GM19351 (cell line): ENCODE results near the gene MSI2.
"Not testable (repeated sequence)": the region's sequence is repeated elsewhere in the genome, so short reads cannot be mapped to it uniquely, and the experiment has no call there.

Source experiments
- ATAC-seq: cut with Tn5 transposase; IDR thresholded peaks from one replicate; pipeline ENCODE4 v1.9.1; 2021; ENCODE audit warnings: mild to moderate bottlenecking, moderate library complexity; ENCODE audit not compliant: unreplicated experiment

The MSI2 gene

GRCh38 chr17:57490111-57490845 lies 234.0 kb downstream of the MSI2 start:
- ATAC-seq = no peak

- no peak for ATAC-seq
These were observed 234.6 kb downstream of the MSI2 start for GRCh38 chr17:57490890-57491289.

DNA sequence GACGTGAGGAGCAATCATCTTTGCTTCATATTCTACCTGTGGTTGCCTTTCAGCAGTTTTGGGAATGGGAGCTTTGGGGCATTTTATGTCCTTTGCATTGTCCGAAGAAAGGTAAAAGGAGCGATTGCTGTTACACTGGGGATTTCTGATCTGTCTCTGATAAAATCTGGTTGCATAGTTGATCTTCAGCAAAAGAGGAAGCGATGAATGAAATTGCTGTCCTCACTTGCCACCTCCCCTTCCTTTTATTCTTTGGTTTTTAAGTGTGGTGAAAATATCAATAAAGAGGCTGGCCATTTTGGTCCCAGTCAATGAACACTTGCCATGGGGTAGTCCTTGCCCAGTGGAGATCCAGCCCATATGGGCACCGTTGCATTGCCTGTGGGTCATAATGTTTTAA lies 236.8 kb downstream of the MSI2 start:
- no peak for ATAC-seq

GRCh38 chr17:57493625-57494024 lies 237.3 kb downstream of the MSI2 start:
- no peak for ATAC-seq

DNA sequence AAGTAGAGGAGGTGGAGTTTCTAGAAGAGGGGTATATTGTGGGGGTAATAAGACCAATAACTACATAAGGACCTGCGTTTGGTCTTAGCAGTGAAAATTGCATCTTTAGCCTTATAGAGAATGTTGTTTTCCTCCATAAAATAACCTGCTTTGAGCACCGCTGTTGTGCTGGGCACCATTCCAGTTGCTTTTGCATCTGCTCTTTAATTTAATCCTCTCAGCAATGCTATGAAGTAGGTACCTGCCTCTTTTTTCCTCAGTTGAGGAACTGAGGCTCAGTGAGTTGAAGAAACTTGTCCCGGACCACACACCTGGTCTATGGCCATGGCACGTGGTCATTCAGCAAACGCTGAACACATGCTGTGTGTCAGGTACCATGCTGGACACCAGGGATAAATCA lies 238.1 kb downstream of the MSI2 start:
- ATAC-seq = no peak

DNA sequence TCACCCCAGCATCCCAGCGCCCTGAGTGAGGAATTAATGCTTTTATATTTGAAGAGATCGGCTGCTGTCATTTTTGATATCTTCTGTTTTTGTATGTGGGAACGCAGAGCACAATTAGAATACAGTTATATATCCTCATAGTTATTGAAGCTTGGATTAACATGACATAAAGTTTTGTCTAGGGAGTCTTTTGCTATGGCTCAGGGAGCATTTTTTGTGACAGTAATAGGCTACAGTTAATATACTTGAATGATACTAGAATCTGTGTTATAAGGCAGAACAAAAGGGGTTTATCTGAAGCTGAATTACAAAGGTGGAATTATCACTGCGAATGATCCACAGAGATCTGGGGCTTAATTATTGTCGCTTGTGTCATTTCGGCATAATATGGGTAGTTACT lies 239.4 kb downstream of the MSI2 start:
- ATAC-seq = no peak

DNA sequence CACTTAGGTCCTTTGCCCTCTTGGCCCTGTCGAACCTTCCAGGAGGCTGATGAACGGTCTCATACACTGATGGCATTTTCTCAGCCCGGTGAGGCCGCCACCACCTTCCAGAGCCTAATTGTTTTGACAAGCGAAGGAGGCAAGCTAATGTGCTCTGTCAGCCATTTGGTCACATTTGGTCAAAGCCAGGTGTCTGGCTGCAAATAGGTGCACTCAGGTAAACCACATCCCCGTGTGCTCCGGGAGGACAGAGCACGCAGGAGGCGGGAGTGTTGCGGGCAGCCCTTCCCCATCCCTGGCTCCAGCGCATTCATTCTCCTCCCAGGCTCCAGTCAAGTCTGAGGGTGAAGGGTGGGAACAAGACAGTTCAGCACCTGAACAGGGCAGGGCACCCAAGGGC lies 240.1 kb downstream of the MSI2 start:
- ATAC-seq = no peak

DNA sequence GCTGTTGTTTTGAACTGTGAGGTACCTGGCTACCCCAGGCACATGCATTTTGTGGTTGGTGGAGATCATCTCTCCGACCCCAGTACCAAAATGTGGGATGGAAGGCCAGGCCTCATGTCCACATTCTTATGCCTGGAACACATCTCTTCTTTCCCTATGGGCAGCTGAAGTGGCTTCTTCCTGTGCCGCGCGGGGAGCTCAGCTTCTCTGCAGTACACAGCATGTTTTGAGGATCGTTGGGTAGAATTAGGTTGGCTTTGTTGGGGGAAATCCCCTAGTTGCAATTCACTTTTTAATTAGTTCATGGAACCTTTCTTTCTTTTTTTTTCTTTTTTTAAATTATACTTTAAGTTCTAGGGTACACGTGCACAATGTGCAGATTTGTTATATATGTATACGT lies 242.1 kb downstream of the MSI2 start:
- ATAC-seq = no peak

DNA sequence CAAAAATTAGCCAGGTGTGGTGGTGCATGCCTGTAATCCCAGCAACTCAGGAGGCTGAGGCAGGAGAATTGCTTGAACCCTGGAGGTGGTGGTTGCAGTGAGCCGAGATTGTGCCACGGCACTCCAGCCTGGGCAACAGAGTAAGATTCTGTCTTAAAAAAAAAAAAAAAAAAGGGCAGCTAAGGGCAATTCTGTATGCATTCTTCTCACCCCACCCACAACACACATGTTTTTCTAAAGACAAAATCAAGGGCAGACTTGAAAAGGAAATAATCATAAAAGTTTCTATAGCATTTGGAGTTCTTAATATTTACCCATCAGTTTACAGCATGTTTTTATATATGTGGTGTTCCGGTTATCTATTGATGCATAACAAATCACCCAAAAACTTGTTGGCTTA lies 242.9 kb downstream of the MSI2 start:
- ATAC-seq = not testable (repeated sequence)

- ATAC-seq = no peak
These were observed 243.3 kb downstream of the MSI2 start for GRCh38 chr17:57499648-57500049.

DNA sequence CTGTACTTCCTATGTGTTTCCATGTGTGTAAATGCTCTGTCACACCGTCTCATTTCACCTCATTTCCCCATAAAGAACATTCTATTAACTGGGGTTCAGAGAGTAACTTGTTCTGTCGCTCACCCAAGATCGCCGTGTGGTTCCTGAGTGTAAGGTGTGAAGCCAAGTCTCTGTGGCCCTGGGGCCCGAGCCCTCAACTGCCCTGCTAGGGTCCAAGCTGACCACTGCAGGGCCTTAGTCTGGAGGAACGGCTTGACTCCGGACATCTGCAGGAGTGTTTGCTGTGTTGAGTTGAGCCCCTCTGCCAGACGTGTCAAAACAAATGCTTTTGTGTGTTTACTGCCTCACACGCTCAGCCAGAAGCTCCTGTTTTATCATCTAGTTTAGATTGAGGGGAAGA lies 244.7 kb downstream of the MSI2 start:
- ATAC-seq = no peak

DNA sequence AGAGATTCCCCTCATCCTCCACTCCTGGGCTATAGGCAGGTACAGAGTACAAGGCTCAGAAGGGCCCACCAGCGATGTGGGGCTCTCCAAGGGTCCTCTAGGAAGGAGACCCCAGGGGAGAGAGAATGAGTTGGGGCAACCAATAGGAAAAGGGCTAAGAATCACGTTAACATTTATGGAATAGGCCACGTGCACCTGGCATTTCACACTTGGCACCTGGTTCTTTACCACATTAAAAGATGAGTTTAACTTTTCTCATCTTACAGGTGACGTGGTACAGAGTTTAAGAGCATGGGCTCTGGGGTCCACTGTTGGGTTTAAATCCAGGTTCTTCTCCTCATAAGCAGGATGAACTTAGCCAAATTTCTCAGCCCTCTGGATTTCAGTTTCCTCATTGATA lies 245.7 kb downstream of the MSI2 start:
- ATAC-seq = no peak

DNA sequence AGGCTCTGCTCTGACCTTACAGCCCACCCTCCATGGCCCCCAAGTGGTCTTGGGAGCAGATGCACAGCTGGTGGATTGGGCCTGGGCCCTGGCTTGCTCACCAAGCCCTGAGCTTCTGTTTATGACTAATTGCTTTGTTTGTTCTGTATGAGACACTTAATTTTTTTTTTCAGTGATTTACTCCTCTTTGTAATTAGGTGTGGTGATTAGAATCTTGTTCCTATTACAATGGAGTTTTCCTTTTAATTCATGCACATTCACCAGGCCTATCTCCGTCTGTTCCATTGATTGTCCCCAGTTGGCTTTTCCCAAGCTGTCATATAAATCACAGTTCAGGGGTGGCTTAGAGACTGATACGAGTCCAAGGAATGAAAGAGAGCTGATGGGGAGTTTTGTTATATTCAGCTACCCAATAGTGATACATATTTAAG lies 246.5 kb downstream of the MSI2 start:
- ATAC-seq = no peak

GRCh38 chr17:57504208-57504607 lies 247.9 kb downstream of the MSI2 start:
- no peak for ATAC-seq

GRCh38 chr17:57505841-57506773 lies 249.8 kb downstream of the MSI2 start:
- no peak for ATAC-seq

DNA sequence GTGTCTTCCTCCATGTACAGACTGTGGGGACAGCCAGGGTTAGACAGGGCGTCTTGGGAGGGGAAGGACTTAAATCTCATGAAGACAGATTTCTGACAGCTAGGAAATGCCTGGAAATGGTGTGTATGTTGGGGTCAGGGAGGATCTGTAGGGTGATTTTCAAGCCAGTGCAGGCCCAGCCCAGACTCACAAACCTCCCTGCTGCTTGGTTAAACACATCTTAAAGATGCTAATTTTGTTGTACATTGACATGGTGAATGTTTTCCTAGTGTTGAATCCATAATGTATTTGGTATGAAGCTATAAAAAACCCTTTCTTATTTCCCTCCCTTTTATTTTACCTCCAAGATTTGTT lies 250.4 kb downstream of the MSI2 start:
- ATAC-seq = no peak

DNA sequence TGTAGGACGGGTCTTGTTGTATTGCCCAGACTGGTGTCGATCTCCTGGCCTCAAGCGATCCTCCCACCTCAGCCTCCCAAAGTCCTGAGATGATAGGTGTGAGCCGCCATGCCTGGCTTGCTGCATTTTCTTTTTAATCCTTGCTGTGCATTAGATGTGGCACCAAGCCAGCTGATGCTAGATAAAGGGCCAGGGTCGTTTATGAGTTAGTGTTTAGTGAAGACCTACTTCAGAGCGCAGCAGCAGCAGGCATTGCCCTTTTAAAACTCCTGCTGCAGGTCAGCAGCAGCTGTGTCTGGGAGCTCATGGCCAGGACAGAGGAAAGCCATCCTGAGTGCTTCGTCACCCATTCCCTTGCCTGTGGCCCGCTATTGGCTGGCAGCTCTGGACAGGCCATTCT lies 251.5 kb downstream of the MSI2 start:
- no peak for ATAC-seq

GRCh38 chr17:57508671-57509070 lies 252.3 kb downstream of the MSI2 start:
- no peak for ATAC-seq

DNA sequence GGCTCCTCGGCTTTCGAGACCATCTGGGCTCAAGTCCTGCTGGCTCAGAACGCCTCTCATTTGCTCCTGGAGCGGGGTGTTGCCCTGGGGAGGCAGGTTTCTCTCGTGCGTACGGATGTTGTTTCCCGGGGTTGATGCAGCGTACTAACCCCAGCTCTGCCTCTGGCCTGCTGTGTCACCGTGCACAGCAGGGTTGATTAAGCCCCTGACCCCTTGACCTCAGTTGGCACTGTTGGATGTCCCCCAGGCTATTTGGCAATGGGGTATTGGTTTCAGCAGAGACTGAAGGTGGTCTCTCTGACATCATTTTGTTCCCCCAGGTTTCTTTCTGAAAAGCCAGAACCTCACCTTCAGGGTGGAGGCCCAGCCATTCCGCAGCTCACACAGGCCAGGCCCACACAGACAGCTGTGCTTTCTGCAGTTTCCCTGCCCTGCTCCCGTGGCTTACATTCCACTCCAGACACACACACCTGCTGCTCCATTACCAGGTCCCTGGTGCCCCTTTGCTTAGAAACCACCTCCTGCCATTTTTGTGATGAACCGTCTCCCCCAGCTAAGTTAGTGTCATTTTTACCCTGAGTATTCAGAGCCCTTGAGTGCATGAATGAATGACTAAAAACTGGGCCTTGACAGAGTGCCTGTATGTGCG lies 255.3 kb downstream of the MSI2 start:
- no peak for ATAC-seq

GRCh38 chr17:57512258-57512657 lies 255.9 kb downstream of the MSI2 start:
- ATAC-seq = no peak

- no peak for ATAC-seq
These were observed 256.4 kb downstream of the MSI2 start for GRCh38 chr17:57512691-57513090.

DNA sequence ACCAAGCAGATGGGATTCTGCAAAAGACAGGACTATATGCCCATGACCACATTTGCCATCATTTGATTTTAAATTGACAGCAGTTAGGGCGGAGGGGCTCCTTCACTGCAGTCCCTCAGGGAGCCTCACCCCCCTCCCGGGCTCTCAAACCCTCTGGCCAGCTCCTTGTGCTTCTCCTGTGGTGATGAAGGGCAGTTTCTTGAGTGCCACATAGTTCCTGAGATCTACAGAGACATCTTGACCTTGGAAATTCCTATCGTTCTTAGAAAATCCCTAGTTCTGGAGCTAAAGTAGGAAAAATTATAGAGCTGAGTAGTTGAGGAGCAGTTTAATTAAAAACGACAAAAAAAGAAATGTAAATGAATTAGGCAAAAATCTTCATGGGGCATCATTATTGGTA lies 257.2 kb downstream of the MSI2 start:
- ATAC-seq = no peak
